Left ventricle myocardium superior (tissue), 1 donor: ENCODE measurements around the gene C10orf120. TPM values are rescaled to one million over a fixed set of nuclear protein-coding genes. Genes with fewer than 3 reads are reported as not detected.

Source experiments
- ATAC-seq: fragments of 200-7000 bp; cut with Tn5 transposase; one replicate; pipeline ENCODE4 v1.9.1; 2020; ENCODE audit warnings: mild to moderate bottlenecking, moderate library complexity
- DNase-seq: peaks from one replicate; pipeline ENCODE4 v3.0.0-alpha.2; 2020
- intact Hi-C: fragments of 100-400 bp; cut with micrococcal nuclease; formaldehyde crosslinking; loops from one replicate; pipeline ENCODE4 v1.11.0; 2022
- long read RNA-seq: library from polyadenylated mRNA; unstranded; transcript quantifications from one replicate; pipeline ENCODE4 v2.0.0, GENCODE V29; 2021
- total RNA-seq: library from RNA; stranded (reverse); fragmentation: NEBNext Ultra II Directional; extraction: Animal tissue kit (Norgen Biotek cat#: 25700); gene quantifications from one replicate; pipeline ENCODE4 v1.2.1, GENCODE V29; 2021
- donor health status: DM: no; HTN: yes; CAD: no; lungs with severe emphysema.

C10orf120 gene
- not detected for total RNA-seq
- long read RNA-seq = 0 reads

GRCh38 chr10:122699796-122700455 lies at the start of gene C10orf120:
Gene C10orf120 (minus strand): TSS chr10:122699846. CDS start chr10:122699790, 56 bp downstream.
- DNase-seq = no peak
- no peak for ATAC-seq
- intact Hi-C loops = loop anchor here (5.0 to 10.0 kb wide), 2 partner anchors 53 to 265 kb away; no protein-coding TSS in a partner anchor

- DNase-seq = no peak
- intact Hi-C loops = no loop called here
- ATAC-seq = no peak
These were observed 48.9 kb upstream of the C10orf120 start for GRCh38 chr10:122748496-122748895.

DNA sequence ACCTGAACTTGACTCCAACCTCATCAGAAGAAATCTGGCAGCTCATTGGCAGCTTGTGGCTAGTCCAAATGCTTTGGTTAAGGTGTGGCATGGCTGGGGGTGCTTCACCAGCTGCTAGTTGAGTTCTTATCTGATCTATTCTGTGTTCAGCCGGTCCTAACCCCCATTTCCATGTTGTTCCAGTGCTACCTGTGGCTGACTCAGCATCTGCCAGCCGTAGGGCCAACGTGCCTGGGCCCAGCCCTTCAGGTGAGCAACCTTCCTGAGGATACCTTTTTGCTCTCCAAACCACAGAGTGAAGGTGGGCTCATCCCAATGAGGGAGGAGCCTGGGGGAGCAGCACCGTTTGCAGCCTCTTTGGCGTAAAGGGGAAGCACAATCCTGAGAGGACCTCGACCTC lies 46.8 kb upstream of the C10orf120 start:
- DNase-seq (no peak), ATAC-seq (no peak)
- intact Hi-C loops = no loop called here

DNA sequence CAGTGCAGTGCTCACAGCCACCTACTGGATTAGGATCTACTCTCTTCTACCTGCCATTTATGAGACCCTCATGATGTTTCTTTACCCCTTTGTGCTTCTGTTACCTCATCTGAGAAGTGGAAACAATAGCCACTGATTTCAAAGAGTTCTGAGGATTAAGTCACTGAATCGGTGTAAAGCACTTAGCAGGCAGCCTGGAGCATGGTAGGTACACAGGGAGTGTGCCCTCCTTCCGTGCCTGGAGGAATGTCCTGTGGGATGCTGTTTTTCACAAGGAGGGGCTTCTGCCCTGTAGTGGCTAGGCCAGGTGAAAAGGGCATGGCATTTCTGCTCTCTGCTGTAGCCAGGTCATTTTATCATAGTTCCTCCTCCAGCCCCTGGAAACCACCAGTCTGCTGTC lies 44.6 kb upstream of the C10orf120 start:
- intact Hi-C loops = no loop called here
- ATAC-seq (no peak), DNase-seq (no peak)

DNA sequence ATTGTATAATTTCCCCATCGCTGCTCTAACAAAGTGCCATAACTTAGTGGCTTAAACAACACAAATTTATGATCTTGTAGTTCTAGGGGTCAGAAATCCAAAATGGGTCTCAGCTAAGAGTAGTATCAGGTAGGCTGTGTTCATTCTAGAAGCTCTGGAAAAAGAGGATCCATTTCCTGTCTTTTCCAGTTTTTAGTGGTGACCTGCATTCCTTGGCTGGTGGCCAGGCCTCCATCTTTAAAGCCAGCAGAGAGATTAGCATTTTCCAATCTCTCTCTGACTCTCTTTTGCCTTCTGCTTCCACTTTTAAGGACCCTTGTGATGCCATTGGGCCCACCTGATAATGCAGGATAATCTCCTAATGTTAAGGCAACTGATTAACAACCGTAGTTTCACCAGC lies 41.0 kb upstream of the C10orf120 start:
- DNase-seq (no peak), ATAC-seq (no peak)
- intact Hi-C loops = no loop called here

- DNase-seq (no peak), ATAC-seq (no peak)
- intact Hi-C loops = no loop called here
These were observed 38.4 kb upstream of the C10orf120 start for GRCh38 chr10:122738031-122738430.

DNA sequence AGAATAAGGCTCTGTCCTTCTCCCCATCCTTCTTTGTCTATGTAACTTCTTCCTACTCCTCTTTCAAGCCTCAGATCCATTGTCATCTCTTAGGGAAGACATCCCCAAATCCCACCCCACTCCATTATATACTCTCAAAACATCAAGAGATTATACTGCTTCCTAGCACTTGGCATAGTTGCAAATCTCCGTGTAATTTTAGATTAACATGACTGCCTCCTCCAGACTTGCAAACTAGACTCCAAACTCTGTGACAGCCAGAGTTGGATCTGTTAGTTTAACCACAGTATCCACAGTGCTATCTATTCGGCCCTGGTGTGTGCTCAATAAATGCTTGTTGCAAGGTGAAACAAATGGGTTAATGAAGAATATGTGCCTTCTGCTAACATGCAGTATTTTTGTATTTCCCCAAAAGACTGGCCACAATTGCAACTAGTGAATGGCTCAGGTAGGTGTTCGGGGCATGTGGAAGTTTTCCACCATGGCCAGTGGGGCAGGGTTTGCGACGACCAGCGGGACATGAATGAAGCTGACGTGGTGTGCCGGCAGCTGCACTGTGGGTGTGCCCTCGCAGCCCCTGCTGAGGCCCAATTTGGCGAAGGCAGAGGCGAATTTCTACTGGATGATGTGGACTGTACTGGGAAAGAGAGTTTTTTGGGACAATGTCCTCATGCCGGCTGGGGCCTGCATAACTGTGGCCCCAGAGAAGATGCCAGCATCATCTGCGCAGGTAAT lies 34.5 kb upstream of the C10orf120 start:
- intact Hi-C loops = no loop called here
- ATAC-seq (no peak), DNase-seq (no peak)

DNA sequence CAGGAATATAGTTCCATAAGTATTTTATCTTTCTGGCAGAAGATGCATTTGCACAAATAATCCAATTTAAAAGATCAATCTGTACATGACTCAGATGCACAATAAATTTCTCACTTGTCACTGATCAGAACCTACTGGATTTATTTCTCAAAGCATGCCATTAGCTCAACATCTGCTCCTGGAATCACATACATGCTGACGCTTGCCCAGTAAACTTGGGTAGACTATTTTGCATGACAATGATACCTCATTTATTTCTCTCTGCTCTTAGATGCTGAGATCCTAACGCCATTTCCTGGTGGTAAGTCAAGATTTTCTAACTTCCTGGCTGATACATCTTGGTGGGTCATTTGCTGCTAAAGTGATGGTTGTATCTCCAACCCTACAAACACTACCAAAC lies 33.8 kb upstream of the C10orf120 start:
- intact Hi-C loops = no loop called here
- DNase-seq = no peak
- ATAC-seq = no peak

GRCh38 chr10:122730238-122730637 lies 30.6 kb upstream of the C10orf120 start:
- ATAC-seq (no peak), DNase-seq (no peak)
- intact Hi-C loops = no loop called here

- intact Hi-C loops = no loop called here
- ATAC-seq (no peak), DNase-seq (no peak)
These were observed 29.5 kb upstream of the C10orf120 start for GRCh38 chr10:122729126-122729525.

DNA sequence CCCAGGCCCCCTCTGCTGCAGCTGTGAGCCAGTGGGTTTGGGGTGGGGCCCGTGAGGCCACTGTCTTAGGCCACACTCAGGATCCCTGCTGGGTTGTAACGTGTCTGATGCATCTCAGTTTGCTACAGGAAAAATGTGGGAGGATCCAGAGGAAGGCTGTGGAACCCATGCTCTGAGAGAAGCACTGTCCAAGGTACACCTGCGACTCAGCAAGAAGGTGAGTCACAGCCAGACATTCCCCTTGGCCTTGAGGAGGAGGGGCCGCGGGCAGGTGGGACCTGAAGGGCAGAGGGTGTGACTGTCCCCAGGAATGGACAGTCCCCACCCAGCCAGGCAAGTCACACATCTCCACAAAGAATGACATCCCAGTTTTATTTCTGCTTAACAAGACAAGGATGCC lies 27.8 kb upstream of the C10orf120 start:
- DNase-seq = no peak
- ATAC-seq = no peak
- intact Hi-C loops = no loop called here

GRCh38 chr10:122725768-122726167 lies 26.1 kb upstream of the C10orf120 start:
- intact Hi-C loops = no loop called here
- ATAC-seq (no peak), DNase-seq (no peak)

- DNase-seq (no peak), ATAC-seq (no peak)
- intact Hi-C loops = no loop called here
These were observed 25.4 kb upstream of the C10orf120 start for GRCh38 chr10:122725006-122725405.

- intact Hi-C loops = no loop called here
- DNase-seq (no peak), ATAC-seq (no peak)
These were observed 21.5 kb upstream of the C10orf120 start for GRCh38 chr10:122721111-122721510.

DNA sequence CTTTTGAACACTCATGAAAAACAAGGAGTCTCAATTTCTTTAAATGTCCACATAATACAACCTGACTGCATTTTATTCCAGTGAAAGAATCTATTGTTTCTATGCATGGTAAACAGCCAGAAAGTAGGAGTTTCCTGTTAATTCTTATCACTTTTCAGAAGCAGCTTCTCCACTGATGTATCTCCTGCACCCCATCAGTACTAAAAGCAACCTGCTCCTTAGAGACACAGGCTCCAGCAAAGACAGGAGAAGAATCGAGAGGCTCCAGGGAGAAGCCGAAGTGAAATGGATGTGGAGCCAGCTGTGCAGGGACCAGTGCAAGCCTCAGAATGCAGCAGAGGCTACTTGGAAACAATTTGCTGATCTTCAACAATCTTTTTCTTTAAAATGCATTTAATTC lies 16.4 kb upstream of the C10orf120 start:
- intact Hi-C loops = no loop called here
- ATAC-seq (no peak), DNase-seq (no peak)

DNA sequence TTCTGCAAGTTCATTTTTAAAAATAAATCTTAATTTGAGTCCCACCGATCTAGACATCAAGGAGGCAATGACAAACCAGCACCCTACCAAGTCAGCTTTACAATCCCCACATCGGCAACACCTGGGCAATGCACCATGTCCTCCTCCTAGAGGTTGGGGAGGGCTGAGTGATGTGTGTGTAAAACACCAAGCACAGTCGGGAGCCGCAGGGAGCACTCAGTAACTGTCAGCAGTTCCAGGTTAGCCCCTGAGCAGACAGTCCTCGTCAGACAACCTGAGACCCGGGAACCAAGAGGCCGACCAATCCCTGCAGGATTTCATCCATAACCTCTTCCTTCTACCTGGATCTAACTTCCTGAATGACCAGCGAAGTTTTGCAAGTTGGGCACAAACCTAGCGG lies 15.9 kb upstream of the C10orf120 start:
- intact Hi-C loops = no loop called here
- ATAC-seq = no peak

DNA sequence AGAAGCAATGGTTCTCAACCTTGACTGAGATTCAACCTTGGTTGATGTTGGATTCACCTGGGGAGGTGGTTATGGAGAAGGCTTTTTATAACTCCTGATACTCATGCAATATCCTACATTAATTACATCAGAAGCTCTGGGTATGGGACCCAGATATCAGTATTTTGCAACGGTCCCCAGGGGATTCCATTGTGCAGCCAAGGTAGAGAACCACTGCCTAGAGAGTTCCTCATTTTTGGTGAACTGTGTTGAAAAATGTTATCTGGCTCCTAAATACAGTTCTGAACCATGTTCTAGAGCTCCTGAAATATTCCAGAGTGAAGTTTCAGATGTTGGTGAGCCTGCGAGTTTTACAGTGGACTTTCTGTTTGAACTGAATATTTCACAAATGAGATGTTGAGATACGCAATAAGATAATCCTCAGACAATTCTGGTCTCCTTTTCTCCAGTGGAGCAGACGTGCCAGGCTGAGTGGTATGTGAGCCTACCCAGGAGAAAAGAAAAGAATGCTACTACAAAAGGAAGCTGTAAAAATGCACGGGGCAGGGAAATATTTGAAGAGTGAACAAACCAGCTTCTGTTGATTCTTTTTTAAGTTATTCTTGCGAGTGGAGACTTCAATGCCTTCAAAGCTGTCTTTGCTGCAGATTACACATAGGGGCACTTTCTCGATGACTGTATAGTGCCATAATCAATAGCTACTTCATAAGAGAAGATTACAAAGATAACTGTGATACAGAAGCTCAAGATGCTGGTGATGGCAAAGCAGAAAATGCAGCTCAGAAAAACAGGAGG lies 13.6 kb upstream of the C10orf120 start:
- intact Hi-C loops = no loop called here
- no peak for ATAC-seq
- DNase-seq = no peak

More for the DNA sequence above, 15.9 kb upstream of the C10orf120 start:
- DNase-seq = no peak

DNA sequence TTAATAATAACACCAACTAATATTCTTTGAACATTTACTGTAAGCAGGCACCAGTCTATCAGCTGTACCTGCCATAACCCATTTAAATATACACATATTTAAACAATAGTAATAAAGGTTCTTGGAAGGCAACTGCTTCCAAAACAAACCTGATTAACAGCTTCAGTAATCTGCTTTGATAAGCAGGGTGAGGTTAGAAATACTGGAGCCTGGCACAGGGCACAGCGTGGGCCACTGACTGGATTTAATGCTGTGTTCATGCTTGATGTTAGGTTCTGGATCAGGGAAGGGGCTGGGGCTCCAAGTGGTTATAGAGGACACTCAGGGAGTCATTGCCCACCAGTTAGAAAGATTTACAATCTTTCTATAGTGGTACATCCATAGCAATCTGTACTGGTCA lies 10.9 kb upstream of the C10orf120 start:
- no peak for ATAC-seq
- no peak for DNase-seq
- intact Hi-C loops = no loop called here

- intact Hi-C loops = loop anchor here (10.0 kb wide), 1 partner anchor 275 kb away; no protein-coding TSS in a partner anchor
- DNase-seq (no peak), ATAC-seq (no peak)
These were observed 10.3 kb upstream of the C10orf120 start for GRCh38 chr10:122709971-122710370.

DNA sequence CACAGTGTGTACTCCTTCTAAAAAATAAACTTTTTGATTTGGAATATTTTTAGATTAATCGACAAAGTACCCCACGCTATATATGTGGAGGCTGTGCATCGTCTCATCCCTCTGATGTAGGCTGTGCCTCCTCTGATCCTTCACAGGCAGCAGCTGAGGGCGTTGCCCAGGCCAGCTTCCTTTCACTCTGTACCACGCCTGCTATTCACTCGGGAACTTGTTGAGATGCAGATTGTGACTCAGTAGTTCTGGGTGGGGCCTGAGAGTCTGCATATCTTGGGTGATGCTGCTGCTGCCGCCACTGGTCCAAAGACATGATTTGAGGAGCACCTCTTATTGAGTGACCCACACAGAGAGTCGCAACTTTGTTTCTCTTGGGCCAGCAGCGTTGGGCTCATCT lies 7.9 kb upstream of the C10orf120 start:
- ATAC-seq (no peak), DNase-seq (no peak)
- intact Hi-C loops = loop anchor here (10.0 kb wide), 1 partner anchor 273 kb away; no protein-coding TSS in a partner anchor
